ENCODE measurements around the gene SRF.

GRCh38 chr6:43176423-43176786, 5.3 kb downstream of the SRF start:
- TF ChIP-seq NFE2L2 (IDR thresholded peaks at IDR 0.05; ENCODE audit: low read depth, low read length) = no peak
- no peak for TF ChIP-seq MAFK (IDR thresholded peaks at IDR 0.05; ENCODE audit: low read depth, low read length)

All from IMR-90 (cell line).